ENCODE data around the gene ERG.

ERG gene

DNA sequence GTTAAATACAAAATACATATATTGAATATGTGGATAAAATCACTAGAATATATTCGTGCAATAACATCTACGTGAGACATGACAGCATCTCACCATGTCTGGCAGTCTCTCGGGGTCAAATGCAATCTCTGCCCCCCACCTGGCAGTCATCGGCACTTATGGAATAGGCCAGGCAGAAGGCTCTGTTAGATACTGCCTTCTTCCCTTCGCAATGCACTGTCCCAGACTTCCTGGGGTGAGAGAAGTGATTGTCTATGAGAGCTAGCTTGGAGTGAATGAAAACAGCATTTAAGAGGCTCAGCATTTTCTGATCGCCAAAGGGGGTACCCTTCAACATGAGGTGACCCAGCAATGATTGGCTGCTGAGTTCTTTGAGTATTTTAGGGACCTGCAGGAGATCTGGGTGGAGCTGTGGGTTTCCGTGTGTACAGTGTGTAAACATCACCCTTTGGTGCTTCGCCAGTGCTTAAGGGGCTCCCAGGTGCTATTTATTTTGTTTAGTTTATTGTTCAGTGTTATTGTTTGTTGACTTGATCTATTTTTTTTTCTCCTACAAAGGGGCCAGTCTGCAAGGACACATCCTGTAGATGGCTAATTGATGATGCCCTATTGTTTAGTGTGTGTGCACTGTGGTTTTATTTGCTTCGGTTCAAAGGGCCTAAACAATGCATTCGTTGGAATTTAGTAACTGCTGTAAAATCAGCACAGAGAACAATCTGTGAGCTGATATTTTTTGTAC, 10.2 kb downstream of the ERG start:
- no peak for DNase-seq (ENCODE audit: low read depth in 1 of 2, low spot score in 1 of 2)
- Histone ChIP-seq H3K27ac (replicated peaks) (no peak overlapping the region; the same call in 1 of the 2 replicates), H3K4me3 (replicated peaks; ENCODE audit: insufficient read depth, low read length) (no peak overlapping the region), H3K27me3 (ENCODE audit: insufficient read depth, poor library complexity, severe bottlenecking) (no peaks in the 10 kb centered on the region)
- TF ChIP-seq SPI1 (IDR thresholded peaks at IDR 0.05; ENCODE audit: borderline replicate concordance, low read depth) (no peak), POLR2AphosphoS5 (IDR thresholded peaks at IDR 0.05; ENCODE audit: low read depth) (no peak), GABPA (IDR thresholded peaks at IDR 0.05; ENCODE audit: low read depth) (no peak)

DNA sequence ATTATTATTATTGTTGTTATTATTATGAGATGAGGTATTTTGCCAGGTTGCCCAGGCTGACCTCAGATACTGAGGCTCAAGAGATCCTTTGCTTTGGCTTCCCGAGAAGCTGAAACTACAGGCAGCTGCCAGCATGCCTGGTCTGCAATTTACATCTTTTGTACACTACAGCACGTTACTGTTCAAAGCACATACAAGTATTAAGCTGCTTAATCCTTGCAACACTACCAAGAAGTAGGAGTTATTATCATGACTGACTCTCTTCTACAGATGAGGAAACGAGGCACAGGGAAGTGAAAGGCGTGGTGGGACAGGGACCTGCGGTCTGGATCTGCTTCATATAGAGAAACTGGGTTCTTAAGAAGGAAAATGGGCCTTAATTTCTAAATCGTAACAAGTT, 11.6 kb downstream of the ERG start:
- no peaks in the 10 kb centered on the region for H3K27me3 ChIP-seq (ENCODE audit: insufficient read depth, poor library complexity, severe bottlenecking)
- DNase-seq (ENCODE audit: low read depth in 1 of 2, low spot score in 1 of 2): peak; percentile 74
- no peak overlapping the region for H3K4me3 ChIP-seq (replicated peaks; ENCODE audit: insufficient read depth, low read length)
- TF ChIP-seq CTCF (IDR thresholded peaks at IDR 0.05; ENCODE audit: insufficient read depth, low read length) (no peak), SPI1 (IDR thresholded peaks at IDR 0.05; ENCODE audit: borderline replicate concordance, low read depth) (peak; percentile 61; the same call in 1 of the 2 replicates), REST (IDR thresholded peaks at IDR 0.05; ENCODE audit: insufficient replicate concordance, low read depth) (no peak), POLR2AphosphoS5 (IDR thresholded peaks at IDR 0.05; ENCODE audit: low read depth) (no peak)
- H3K27ac ChIP-seq (replicated peaks): peak overlapping the region; percentile 6

DNA sequence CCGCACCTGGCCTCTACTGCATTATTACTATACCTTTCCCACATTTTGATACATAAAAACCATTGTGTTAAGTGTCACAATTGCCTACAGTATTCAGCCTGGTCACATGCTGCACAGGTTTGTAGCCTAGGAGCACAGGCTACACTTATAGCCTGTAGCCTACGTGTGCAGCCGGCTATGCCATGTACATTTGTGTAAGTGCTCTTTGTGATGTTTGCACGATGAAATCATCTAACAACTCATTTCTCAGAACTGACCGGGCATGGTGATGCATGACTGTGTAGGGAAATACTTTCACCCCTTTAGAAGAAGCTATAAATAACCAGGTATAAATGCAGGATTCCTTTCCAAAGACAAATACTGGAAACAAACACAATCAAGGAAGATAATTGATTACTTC, 12.1 kb downstream of the ERG start:
- no peak for DNase-seq (ENCODE audit: low read depth in 1 of 2, low spot score in 1 of 2)
- H3K27me3 ChIP-seq (ENCODE audit: insufficient read depth, poor library complexity, severe bottlenecking): no peaks in the 10 kb centered on the region
- H3K27ac ChIP-seq (replicated peaks): peak overlapping the region; percentile 6
- H3K4me3 ChIP-seq (replicated peaks; ENCODE audit: insufficient read depth, low read length): no peak overlapping the region
- TF ChIP-seq CTCF (IDR thresholded peaks at IDR 0.05; ENCODE audit: insufficient read depth, low read length): no peak
- no peak for TF ChIP-seq SPI1 (IDR thresholded peaks at IDR 0.05; ENCODE audit: borderline replicate concordance, low read depth)
- no peak for TF ChIP-seq GABPA (IDR thresholded peaks at IDR 0.05; ENCODE audit: low read depth)
- TF ChIP-seq POLR2AphosphoS5 (IDR thresholded peaks at IDR 0.05; ENCODE audit: low read depth): no peak
- TF ChIP-seq REST (IDR thresholded peaks at IDR 0.05; ENCODE audit: insufficient replicate concordance, low read depth): no peak

DNA sequence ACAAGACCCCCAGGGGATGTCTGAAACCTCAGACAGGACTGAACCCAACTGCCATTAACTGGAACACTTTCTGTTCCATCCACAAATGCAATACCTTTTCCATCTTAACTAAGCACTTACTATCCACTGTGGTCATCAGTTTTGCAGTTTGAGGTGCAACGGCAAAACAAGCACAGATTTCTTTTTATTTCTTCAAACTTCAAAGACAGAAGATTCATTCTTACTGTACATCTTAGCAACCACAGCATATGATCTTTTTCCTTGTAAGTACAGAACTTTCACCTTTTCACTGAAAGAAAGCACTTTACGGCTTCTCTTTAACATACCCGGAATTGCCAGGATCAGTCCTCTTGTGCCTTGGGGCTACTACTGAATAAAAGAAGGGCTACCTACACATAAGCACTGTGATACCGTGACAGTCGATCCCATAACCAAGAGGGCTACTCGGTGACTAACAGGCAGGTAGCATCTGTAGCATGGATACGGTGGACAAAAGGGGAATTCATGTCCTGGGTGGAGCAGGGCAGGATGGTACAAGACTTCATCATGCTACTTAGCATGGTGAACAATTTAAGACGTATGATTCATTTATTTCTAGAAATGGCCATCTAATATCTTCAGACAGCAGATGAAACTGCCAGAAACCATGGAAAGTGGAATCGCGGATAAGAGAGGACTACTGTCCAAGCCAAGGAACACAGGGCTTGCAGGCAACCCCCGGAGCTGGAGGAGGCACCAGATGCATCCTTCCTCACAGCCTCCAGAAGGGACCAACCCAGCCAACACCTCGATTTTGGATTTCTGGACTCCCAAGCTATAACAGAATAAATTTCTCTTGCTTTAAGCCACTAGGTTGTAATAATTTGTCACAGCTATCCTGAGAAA, 18.4 kb downstream of the ERG start:
- Histone ChIP-seq H3K27me3 (ENCODE audit: insufficient read depth, poor library complexity, severe bottlenecking) (no peaks in the 10 kb centered on the region), H3K27ac (replicated peaks) (no peak overlapping the region), H3K4me3 (replicated peaks; ENCODE audit: insufficient read depth, low read length) (no peak overlapping the region)
- no peak for DNase-seq (ENCODE audit: low read depth in 1 of 2, low spot score in 1 of 2)
- TF ChIP-seq REST (IDR thresholded peaks at IDR 0.05; ENCODE audit: insufficient replicate concordance, low read depth) (no peak), POLR2AphosphoS5 (IDR thresholded peaks at IDR 0.05; ENCODE audit: low read depth) (no peak), GABPA (IDR thresholded peaks at IDR 0.05; ENCODE audit: low read depth) (no peak), CTCF (IDR thresholded peaks at IDR 0.05; ENCODE audit: insufficient read depth, low read length) (no peak), SPI1 (IDR thresholded peaks at IDR 0.05; ENCODE audit: borderline replicate concordance, low read depth) (no peak)

All from HL-60 (cell line).